DOHH2 (cell line): ENCODE measurements around the gene USB1.

Experiments used
- H3F3A ChIP-seq: fragments of 200-600 bp; sonication (generic), shearing (Covaris generic); 2 replicates; pipeline ENCODE4 v1.6.0; 2016; ENCODE audit warnings: antibody characterized with exemption, mild to moderate bottlenecking; ENCODE audit not compliant: control insufficient read depth, insufficient read depth
- H3K27ac ChIP-seq: fragments of 200-600 bp; sonication (generic); 2 replicates; pipeline ENCODE4 v1.5.1; 2014; ENCODE audit warnings: low read depth, mild to moderate bottlenecking, low read length, moderate library complexity
- H3K27me3 ChIP-seq: fragments of 200-600 bp; sonication (generic); 2 replicates; pipeline ENCODE4 v1.6.1; 2014; ENCODE audit warnings: mild to moderate bottlenecking, low read length, mixed read lengths; ENCODE audit not compliant: control insufficient read depth
- H3K36me3 ChIP-seq: fragments of 200-600 bp; sonication (generic); 2 replicates; pipeline ENCODE4 v1.6.1; 2014; ENCODE audit warnings: mild to moderate bottlenecking, low read length, moderate library complexity, mixed read lengths; ENCODE audit not compliant: control insufficient read depth
- H3K4me1 ChIP-seq: fragments of 200-600 bp; sonication (generic); 2 replicates; pipeline ENCODE4 v1.6.1; 2014; ENCODE audit warnings: mild to moderate bottlenecking, low read length, mixed read lengths; ENCODE audit not compliant: control insufficient read depth
- H3K4me2 ChIP-seq: fragments of 200-600 bp; sonication (generic); 2 replicates; pipeline ENCODE4 v1.6.0; 2014; ENCODE audit warnings: mild to moderate bottlenecking, low read length, moderate library complexity
- H3K4me3 ChIP-seq: fragments of 200-600 bp; sonication (generic); 2 replicates; pipeline ENCODE4 v1.5.1; 2014; ENCODE audit warnings: mild to moderate bottlenecking, low read length, mixed read lengths
- H3K79me2 ChIP-seq: fragments of 200-600 bp; sonication (generic); 2 replicates; pipeline ENCODE4 v1.6.1; 2014; ENCODE audit warnings: mild to moderate bottlenecking, low read length, mixed read lengths; ENCODE audit not compliant: control insufficient read depth
- H3K9me2 ChIP-seq: fragments of 200-600 bp; sonication (generic); replicated peaks from 2 replicates; pipeline ENCODE4 v1.6.1; 2014; ENCODE audit warnings: mild to moderate bottlenecking, low read length, mixed read lengths; ENCODE audit not compliant: control insufficient read depth
- H3K9me3 ChIP-seq: fragments of 200-600 bp; sonication (generic); 2 replicates; pipeline ENCODE4 v1.6.1; 2014; ENCODE audit warnings: antibody characterized with exemption, low read length, mixed read lengths; ENCODE audit not compliant: control insufficient read depth, insufficient read depth
- H4K20me1 ChIP-seq: fragments of 200-600 bp; sonication (generic); 2 replicates; pipeline ENCODE4 v1.6.0; 2014; ENCODE audit warnings: low read depth, mild to moderate bottlenecking, antibody characterized with exemption, low read length, moderate library complexity; ENCODE audit not compliant: control insufficient read depth, insufficient read depth
- CTCF ChIP-seq: fragments of 200-600 bp; sonication (generic); IDR thresholded peaks from one replicate; pipeline ENCODE4 v1.5.1; 2014; ENCODE audit warnings: antibody characterized with exemption, mild to moderate bottlenecking, low read depth, low read length; ENCODE audit not compliant: poor library complexity, severe bottlenecking
- EZH2phosphoT487 ChIP-seq: fragments of 200-600 bp; sonication (generic); IDR thresholded peaks from 2 replicates; pipeline ENCODE4 v1.6.1; 2017; ENCODE audit warnings: borderline replicate concordance, mild to moderate bottlenecking, antibody characterized with exemption, low read length, moderate library complexity, mixed read lengths

USB1 gene

GRCh38 chr16:57982385-57982784 is 18.8 kb upstream of the USB1 start:
- H3K4me1 ChIP-seq: peaks cover 4% of the 10 kb centered on the region
- TF ChIP-seq CTCF: no peak
- no peak for TF ChIP-seq EZH2phosphoT487
- H3K27ac ChIP-seq: no peak overlapping the region

GRCh38 chr16:57984443-57985203 is 16.6 kb upstream of the USB1 start:
- Histone ChIP-seq H3K9me2 (no peaks in the 10 kb centered on the region), H3K79me2 (no peaks in the 10 kb centered on the region), H3K27ac (no peak overlapping the region), H3K27me3 (peaks cover 8% of the 10 kb centered on the region), H3K4me2 (no peak overlapping the region), H3K4me1 (peaks cover 4% of the 10 kb centered on the region), H3K4me3 (no peak overlapping the region), H3F3A (no peaks in the 10 kb centered on the region), H4K20me1 (no peaks in the 10 kb centered on the region), H3K36me3 (no peaks in the 10 kb centered on the region), H3K9me3 (no peaks in the 10 kb centered on the region)
- TF ChIP-seq EZH2phosphoT487 (no peak), CTCF (no peak)

More at GRCh38 chr16:57982385-57982784, 18.8 kb upstream of the USB1 start:
- Histone ChIP-seq H3F3A (no peaks in the 10 kb centered on the region), H3K79me2 (no peaks in the 10 kb centered on the region), H3K27me3 (peaks cover 8% of the 10 kb centered on the region), H4K20me1 (no peaks in the 10 kb centered on the region), H3K4me3 (no peak overlapping the region), H3K9me2 (no peaks in the 10 kb centered on the region), H3K4me2 (no peak overlapping the region), H3K36me3 (no peaks in the 10 kb centered on the region), H3K9me3 (no peaks in the 10 kb centered on the region)

- Histone ChIP-seq H3K4me1 (peaks cover 4% of the 10 kb centered on the region), H3K27me3 (peaks cover 8% of the 10 kb centered on the region), H3F3A (no peaks in the 10 kb centered on the region), H3K4me2 (no peak overlapping the region), H3K9me3 (no peaks in the 10 kb centered on the region), H3K4me3 (no peak overlapping the region), H4K20me1 (no peaks in the 10 kb centered on the region), H3K36me3 (no peaks in the 10 kb centered on the region), H3K9me2 (no peaks in the 10 kb centered on the region), H3K79me2 (no peaks in the 10 kb centered on the region), H3K27ac (no peak overlapping the region)
- TF ChIP-seq CTCF: no peak
- no peak for TF ChIP-seq EZH2phosphoT487
These were observed 15.7 kb upstream of the USB1 start for GRCh38 chr16:57985204-57986181.
